BJ (cell line): ENCODE data around the gene MAGOHB. TPM values are rescaled to one million over a fixed set of nuclear protein-coding genes. Genes with fewer than 3 reads are reported as not detected.
"Not testable (repeated sequence)": the region's sequence is repeated elsewhere in the genome, so short reads cannot be mapped to it uniquely, and the experiment has no call there.

ENCODE experiments used
- CTCF ChIA-PET: fragments of 350-600 bp; formaldehyde crosslinking; extraction: SDS; loops from one replicate; lab custom pipeline; 2021; ENCODE audit warnings: antibody characterized with exemption, inconsistent platforms; lab: Yijun Ruan, JAX
- POLR2A ChIA-PET: fragments of 300-600 bp; sonication (Branson Sonifier 250); formaldehyde crosslinking; extraction: SDS; loops from one replicate; lab custom pipeline; 2021; ENCODE audit warnings: antibody characterized with exemption; lab: Charles Lee
- DNase-seq: peaks from one replicate; pipeline ENCODE4 v3.0.0-alpha.2; 2011; ENCODE audit warnings: low read depth
- H3K27me3 ChIP-seq: 2 replicates; pipeline ENCODE4 v1.6.0; 2011; ENCODE audit warnings: low read length; ENCODE audit not compliant: control insufficient read depth, insufficient read depth
- H3K36me3 ChIP-seq: 2 replicates; pipeline ENCODE4 v1.5.1; 2011; ENCODE audit warnings: low read length; ENCODE audit not compliant: control insufficient read depth, insufficient read depth
- H3K4me3 ChIP-seq: 2 replicates; pipeline ENCODE4 v1.5.1; 2011; ENCODE audit warnings: low read depth, mild to moderate bottlenecking, control low read depth, low read length
- polyA plus RNA-seq: library from polyadenylated mRNA; depleted of rRNA; stranded (reverse); fragments of >200 nt; gene quantifications from 2 replicates; pipeline ENCODE4 v1.2.3, GENCODE V29; 2011
- TF ChIP-seq, protein P1 (sequence below): IDR thresholded peaks from 2 replicates; pipeline ENCODE4 v1.5.1; 2011; ENCODE audit warnings: low read depth, mild to moderate bottlenecking, control low read depth, inconsistent platforms, low read length, moderate library complexity; ENCODE audit not compliant: insufficient read depth

Gene MAGOHB
- polyA plus RNA-seq, 1 experiment = 10.0 TPM

DNA sequence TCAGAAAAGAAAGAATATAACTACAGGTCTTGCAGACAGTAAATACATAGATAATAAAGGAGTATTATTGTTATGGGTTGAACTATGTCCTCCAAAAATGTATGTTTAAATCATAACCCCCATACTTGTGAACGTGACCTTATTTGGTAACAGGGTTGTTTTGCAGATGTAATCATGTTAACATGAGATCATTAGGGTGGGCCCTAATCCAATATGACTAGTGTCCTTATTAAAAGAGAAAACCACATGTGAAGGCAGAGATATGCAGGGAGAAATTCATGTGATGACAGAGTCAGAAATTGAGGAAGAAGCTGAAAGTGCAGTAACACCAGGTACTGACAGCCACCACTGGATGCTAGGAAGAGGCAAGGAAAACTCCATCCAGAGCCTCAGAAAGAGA, 29.0 kb downstream of the MAGOHB start:
- TF ChIP-seq, protein P1, sequence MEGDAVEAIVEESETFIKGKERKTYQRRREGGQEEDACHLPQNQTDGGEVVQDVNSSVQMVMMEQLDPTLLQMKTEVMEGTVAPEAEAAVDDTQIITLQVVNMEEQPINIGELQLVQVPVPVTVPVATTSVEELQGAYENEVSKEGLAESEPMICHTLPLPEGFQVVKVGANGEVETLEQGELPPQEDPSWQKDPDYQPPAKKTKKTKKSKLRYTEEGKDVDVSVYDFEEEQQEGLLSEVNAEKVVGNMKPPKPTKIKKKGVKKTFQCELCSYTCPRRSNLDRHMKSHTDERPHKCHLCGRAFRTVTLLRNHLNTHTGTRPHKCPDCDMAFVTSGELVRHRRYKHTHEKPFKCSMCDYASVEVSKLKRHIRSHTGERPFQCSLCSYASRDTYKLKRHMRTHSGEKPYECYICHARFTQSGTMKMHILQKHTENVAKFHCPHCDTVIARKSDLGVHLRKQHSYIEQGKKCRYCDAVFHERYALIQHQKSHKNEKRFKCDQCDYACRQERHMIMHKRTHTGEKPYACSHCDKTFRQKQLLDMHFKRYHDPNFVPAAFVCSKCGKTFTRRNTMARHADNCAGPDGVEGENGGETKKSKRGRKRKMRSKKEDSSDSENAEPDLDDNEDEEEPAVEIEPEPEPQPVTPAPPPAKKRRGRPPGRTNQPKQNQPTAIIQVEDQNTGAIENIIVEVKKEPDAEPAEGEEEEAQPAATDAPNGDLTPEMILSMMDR = no peak
- Histone ChIP-seq H3K4me3 (no peak overlapping the region), H3K27me3 (no peaks in the 10 kb centered on the region), H3K36me3 (peaks cover 2% of the 10 kb centered on the region; the same call in 1 of the 2 replicates)
- no peak for DNase-seq
- POLR2A ChIA-PET = no interaction called here
- CTCF ChIA-PET = interaction anchor here (0.6 to 1.8 kb wide), 2 partner anchors 43 to 166 kb away, joined by 3 to 4 read pairs; no protein-coding TSS in a partner anchor

DNA sequence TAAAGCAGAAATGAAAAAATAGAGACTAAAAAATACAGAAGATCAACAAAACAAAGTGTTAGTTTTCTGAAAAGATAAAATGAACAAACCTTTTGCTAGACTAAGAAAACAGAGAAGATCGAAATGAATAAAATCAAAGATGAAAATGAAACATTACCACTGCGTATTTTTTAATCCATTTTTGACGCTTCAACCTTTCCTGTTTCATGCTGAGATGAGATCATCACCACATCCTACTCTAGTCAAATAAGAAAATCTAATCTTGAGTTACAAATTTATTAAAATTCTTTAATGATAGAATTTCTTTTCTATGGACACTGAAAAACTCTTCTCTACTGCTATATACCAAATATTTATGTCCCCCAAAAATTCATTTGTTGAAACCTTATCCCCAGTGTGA, 30.7 kb downstream of the MAGOHB start:
- H3K4me3 ChIP-seq = no peak overlapping the region
- ChIA-PET CTCF (interaction anchor here (1.8 kb wide), 1 partner anchor 168 kb away, joined by 4 read pairs; no protein-coding TSS in a partner anchor), POLR2A (no interaction called here)
- H3K36me3 ChIP-seq = peaks cover 2% of the 10 kb centered on the region; the same call in 1 of the 2 replicates
- DNase-seq = no peak
- H3K27me3 ChIP-seq = no peaks in the 10 kb centered on the region
- TF ChIP-seq, protein P1 = no peak

DNA sequence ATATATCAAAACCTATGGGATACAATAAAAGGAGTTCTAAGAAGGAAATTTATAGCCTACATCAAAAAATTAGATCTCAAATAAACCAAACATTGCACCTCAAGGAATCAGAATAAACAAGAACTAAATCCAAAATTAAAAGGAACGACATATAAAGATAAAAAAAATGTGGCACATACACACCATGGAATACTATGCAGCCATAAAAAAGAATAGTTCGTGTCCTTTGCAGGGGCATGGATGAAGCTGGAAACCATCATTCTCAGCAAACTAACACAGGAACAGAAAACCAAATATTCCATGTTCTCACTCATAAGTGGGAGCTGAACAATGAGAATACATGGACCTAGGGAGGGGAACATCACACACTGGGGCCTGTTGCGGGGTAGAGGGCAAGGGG, 31.3 kb downstream of the MAGOHB start:
- POLR2A ChIA-PET, H3K4me3 ChIP-seq, DNase-seq, CTCF ChIA-PET, H3K36me3 ChIP-seq, H3K27me3 ChIP-seq: not testable (repeated sequence)

DNA sequence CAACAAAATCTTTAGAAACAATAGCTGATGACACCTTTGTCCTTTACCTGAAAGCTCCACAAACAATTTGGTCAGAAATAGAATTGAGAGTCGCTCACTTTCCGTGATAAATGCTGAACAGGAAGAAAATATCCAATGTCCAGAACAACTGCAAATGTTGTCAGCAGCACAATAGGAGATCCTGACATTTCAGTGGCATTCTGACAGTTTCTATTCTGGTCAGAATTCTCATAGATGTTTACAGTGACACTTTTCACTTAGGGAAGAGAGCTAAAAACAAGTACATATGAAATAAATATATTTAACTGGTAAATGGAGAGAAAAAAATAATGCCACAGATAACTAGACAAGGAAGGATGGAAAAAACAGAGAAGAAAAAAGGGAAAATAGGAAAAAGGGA, 39.1 kb downstream of the MAGOHB start:
- ChIA-PET POLR2A (no interaction called here), CTCF (interaction anchor here (0.9 kb wide), 1 partner anchor 360 kb away, joined by 3 read pairs; no protein-coding TSS in a partner anchor)
- no peak for DNase-seq
- Histone ChIP-seq H3K27me3 (no peaks in the 10 kb centered on the region), H3K36me3 (no peaks in the 10 kb centered on the region), H3K4me3 (no peak overlapping the region)
- TF ChIP-seq, protein P1 = no peak

DNA sequence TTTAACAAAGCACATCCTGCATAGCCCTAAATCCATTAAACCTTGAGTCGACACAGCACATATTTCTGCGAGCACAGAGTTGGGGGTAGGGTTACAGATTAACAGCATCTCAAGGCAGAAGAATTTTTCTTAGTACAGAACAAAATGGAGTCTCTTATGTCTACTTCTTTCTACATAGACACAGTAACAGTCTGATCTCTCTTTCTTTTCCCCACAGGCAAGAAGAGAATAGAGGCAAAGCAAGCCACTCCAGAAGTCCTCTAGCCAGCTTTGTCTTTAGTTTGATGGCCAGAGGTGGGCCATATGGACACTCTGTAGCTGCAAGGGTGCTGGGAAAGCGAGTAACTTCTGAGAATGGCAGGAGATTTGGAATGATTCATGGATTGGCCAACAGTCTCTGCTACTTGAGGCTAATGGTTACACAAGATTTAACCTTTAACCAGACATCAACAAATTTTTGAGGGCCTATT, 41.4 kb downstream of the MAGOHB start:
- DNase-seq, POLR2A ChIA-PET, H3K4me3 ChIP-seq, CTCF ChIA-PET, H3K27me3 ChIP-seq, H3K36me3 ChIP-seq: not testable (repeated sequence)

DNA sequence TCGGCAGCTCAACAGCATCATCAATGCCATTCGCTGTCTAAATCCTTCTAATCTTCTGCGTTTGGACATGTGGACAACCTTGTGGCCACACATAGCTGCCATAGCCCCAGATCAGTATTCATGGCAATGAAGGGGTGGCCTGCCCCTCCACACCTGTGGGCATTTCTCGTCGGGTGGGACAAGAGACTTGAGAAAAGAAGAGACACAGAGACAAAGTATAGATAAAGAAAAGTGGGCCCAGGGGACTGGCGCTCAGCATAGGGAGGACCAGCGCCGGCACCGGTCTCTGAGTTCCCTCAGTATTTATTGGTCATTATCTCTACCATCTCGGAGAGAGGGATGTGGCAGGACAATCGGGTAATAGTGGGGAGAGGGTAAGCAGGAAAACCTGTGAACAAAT, 42.3 kb downstream of the MAGOHB start:
- no peak overlapping the region for H3K4me3 ChIP-seq
- ChIA-PET CTCF (interaction anchor here (1.1 kb wide), 1 partner anchor 9 kb away, joined by 5 read pairs; no protein-coding TSS in a partner anchor), POLR2A (no interaction called here)
- H3K36me3 ChIP-seq = no peaks in the 10 kb centered on the region
- DNase-seq = no peak
- no peaks in the 10 kb centered on the region for H3K27me3 ChIP-seq
- TF ChIP-seq, protein P1 = no peak
